LNCaP clone FGC (cell line): ENCODE data around the gene C16orf95.
"Not testable (repeated sequence)": the region's sequence is repeated elsewhere in the genome, so short reads cannot be mapped to it uniquely, and the experiment has no call there.

Experiments used
- DNase-seq: peaks from one replicate; pipeline ENCODE4 v3.0.0-alpha.2; 2011; ENCODE audit warnings: low read depth
- H3K4me3 ChIP-seq: 2 replicates; pipeline ENCODE4 v1.5.1; 2011; ENCODE audit warnings: mild to moderate bottlenecking, low read depth, low read length, control low read depth
- CTCF ChIP-seq: IDR thresholded peaks from 2 replicates; pipeline ENCODE4 v1.5.1; 2012; ENCODE audit warnings: mild to moderate bottlenecking; ENCODE audit not compliant: control insufficient read depth, insufficient read depth; ENCODE audit errors: extremely low read depth

The C16orf95 gene

GRCh38 chr16:87316923-87317749, at the start of gene C16orf95:
Gene C16orf95, minus strand, starts transcription at chr16:87317392. Its CDS starts 150 bp downstream, at chr16:87317242.
- TF ChIP-seq CTCF, result peak; percentile 65
- peak within 1 kb of the TSS; percentile 97 for H3K4me3 ChIP-seq
- peak; percentile 85 for DNase-seq

GRCh38 chr16:87366930-87367329, 49.7 kb upstream of the C16orf95 start:
- TF ChIP-seq CTCF, result no peak
- DNase-seq, result no peak

GRCh38 chr16:87366288-87366687, 49.1 kb upstream of the C16orf95 start:
- no peak for TF ChIP-seq CTCF
- DNase-seq, result no peak
- no peak overlapping the region for H3K4me3 ChIP-seq

More at GRCh38 chr16:87366930-87367329, 49.7 kb upstream of the C16orf95 start:
- H3K4me3 ChIP-seq, result no peak overlapping the region

- H3K4me3 ChIP-seq, result no peak overlapping the region
- no peak for DNase-seq
- TF ChIP-seq CTCF, result no peak
These were observed 48.0 kb upstream of the C16orf95 start for GRCh38 chr16:87365021-87365713.

GRCh38 chr16:87363771-87364455, 46.7 kb upstream of the C16orf95 start:
- TF ChIP-seq CTCF, result no peak
- no peak for DNase-seq
- peak overlapping the region; percentile 14; the same call in 1 of the 2 replicates for H3K4me3 ChIP-seq

- not testable (repeated sequence) for H3K4me3 ChIP-seq, DNase-seq
These were observed 45.8 kb upstream of the C16orf95 start for GRCh38 chr16:87362828-87363559.
